HG02678 (cell line): ENCODE data around the gene CACNB3.

Experiments
- ATAC-seq: cut with Tn5 transposase; IDR thresholded peaks from one replicate; pipeline ENCODE4 v1.9.1; 2021; ENCODE audit warnings: mild to moderate bottlenecking, moderate library complexity; ENCODE audit not compliant: unreplicated experiment

Gene CACNB3

DNA sequence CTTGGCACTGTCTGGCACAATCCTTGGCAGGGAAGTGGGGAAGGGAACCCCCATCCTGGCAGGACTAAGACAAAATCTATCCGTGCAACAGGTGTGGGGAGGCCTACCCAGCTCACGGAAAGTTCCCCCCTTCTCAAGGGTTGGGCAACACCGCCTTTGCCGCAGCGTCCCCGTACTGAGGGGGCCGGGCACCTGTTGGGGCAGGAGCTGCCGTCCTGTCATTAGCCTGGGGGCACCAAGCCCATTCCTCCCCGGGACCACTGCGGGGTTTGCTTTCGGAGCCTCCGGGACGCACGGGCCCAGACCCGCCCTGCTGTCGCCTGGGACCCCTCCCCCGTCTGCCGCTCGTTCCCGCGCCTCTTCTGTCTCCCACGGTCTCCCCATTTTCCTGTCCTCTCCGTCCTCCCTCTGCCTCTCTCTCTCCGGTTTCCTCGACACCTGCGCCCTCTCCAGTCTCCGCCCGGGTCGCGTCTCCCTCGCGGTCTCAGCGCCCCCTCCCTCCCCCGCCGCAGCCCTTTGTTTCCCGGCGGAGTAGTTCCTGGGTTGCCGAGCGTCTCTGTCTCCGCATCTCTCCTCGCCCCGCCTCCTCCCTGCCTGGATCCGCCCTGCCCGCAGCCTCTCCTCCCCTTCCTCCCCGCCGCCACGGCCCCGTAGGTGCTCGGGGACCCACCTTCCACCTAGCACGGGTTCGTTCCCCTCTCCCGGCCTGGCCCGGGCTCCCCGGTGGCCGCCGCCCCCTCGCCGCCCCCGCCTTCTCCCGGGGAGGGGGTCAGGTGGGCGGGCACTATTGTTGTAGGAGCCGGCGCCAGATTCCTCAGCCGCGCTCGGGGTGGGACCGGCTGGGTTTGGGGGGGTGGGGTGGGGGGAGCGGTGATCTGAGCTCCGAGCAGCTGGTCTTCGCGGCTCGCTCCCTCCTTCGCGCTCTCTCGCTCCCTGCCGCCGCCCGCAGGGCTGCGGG lies at the start of gene CACNB3:
CACNB3 (plus strand) TSS at position 624 of the 958 bp plus-strand sequence. CDS start 434 bp downstream, outside the sequence.
- no peak for ATAC-seq

DNA sequence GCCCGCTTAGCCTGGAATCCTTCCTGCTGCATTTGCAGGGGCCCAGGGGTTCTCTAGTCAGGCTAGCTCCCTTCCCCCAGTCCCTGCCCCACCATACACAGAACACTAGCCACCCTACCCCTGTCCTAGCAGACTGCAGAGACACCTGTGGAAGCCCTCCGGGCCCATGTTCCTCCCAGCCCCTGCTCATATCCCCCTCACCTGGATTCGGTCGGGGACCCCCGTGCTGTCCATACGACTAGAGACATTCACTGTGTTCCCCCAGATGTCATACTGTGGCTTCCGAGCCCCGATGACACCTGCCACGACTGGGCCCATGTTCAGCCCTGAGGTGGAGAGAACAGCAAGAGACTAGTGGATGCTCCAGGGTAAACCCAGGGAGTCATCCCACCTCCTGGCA lies 49.6 kb upstream of the CACNB3 start:
- ATAC-seq, result no peak

DNA sequence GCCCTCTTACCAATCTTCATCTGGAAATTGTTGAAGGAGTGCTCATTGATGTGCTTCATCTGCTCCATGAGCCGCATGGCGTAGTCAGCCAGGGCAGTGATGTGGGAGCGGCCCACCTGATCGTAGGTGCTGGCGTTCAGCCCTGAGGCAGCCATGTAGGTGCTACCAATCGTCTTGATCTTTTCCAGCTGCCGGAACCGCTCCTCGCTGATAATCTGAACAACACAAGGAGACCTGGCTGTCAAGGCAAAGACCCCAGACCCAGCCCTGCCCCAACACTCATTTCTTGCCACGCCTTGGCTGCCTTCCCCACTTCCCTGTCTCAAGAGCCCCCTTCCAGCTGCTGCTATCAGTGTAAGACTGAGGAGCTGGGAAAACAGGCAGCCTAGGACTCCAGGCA lies 47.5 kb upstream of the CACNB3 start:
- no peak for ATAC-seq

DNA sequence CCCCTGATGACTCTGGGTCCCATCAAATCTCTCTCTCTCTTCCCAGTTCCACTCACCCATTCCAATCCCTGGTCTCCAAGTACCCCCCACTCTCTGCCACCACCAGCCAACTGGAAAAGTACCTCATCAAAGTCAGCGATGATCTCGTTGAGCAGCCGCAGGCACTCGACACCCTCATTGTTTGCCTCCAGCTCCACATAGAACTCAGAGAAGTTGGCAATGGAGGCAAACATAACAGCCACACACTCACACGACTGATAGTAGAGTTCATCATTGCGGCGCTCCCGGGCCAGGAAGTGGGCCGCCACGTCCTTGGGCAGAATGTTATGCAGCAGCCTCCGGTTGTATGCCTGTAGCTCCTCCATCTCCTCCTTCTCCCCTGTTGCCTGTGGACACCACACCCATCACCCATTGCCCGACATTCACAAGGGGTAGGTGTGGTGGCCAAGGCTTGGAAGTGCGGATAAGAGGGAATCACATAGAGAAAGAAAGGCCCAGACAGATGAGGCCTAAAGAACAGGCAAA lies 46.6 kb upstream of the CACNB3 start:
- ATAC-seq, result no peak

DNA sequence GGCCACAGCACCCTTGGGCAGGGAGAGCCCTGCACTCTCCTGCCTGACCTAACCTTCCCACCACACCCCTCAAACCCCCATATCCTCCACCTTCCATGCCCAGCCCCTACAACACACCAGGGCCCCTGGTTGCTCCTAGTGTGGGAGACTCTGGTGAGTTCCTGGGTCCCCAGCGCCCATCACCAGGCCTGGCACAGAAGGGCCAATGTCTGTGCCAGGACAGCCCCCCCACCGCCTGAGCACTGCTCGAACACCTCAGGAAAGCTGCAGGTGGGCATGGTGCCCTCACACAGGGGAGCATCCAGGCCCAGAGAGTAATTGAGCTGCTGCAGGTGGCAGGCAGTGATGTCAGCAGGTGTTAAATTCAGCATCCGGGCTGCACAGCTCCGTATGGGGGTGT lies 44.6 kb upstream of the CACNB3 start:
- no peak for ATAC-seq

DNA sequence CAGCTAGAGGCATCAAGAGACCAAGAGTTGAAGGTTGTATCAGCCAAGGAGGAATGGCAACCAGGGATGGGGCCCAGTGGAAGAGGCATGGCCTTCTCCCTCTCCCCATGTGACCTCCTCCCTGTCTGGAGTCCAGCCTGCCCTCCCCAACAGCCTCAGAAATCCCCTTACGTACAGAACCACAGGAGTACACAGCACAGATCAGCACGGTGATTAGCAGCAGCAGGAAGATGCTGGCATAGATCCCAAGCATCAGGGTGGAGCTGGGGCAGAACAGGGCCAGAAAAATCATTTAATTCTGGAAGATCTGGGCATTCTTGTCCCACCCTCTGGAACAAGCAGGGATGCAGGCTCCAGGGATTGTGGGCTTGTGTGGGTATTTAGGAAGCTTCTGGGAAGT lies 43.8 kb upstream of the CACNB3 start:
- no peak for ATAC-seq

DNA sequence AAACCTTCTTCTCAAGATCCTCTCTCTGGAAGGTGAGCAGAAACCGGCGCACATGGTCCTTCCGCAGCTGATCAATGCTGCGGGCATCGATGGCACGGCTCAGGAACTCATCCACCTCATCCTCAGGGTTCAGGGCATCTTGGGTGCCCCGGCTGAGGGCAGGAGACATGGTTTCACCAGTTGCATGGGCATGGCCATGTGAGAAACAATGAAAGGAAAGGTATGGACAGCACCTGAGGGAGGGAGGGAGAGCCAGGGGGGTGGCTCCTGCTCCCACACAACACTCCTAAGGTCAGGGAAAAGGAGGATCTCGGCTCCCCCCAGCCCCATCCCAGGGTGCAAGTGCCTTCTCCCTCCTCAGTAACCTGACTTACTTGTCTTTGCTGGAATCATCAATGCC lies 43.0 kb upstream of the CACNB3 start:
- no peak for ATAC-seq

DNA sequence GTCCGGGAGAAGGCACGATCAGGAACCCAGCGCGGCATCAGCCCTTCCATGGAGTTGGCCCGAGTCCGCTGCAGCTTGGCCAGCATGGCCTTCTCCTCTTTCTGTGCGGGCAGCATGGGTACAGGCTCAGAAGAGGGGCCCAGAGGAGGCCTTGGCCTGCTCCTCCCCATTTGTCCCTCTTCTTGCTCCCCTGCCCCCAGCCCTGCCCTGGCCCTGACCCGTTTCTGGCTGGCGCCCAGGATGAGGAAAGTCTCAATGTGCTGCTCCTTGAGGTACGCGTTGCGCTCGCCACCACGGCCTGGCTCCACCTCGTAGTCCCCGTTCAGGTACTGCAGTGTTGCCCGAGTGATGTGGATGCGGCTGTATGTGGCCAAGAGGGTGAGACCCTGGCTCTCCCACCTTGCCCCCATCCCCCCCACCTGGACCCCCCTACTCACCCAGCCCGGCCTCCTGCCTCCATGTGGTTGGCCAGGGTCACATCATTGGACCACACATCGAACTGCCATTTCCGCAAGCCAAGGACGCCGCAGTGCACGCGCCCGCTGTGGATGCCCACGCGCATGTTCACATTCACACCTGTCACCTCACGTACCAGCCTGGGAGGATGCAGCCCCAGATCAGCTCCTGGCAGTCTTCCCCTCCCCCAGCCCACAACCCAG lies 42.2 kb upstream of the CACNB3 start:
- ATAC-seq, result no peak

DNA sequence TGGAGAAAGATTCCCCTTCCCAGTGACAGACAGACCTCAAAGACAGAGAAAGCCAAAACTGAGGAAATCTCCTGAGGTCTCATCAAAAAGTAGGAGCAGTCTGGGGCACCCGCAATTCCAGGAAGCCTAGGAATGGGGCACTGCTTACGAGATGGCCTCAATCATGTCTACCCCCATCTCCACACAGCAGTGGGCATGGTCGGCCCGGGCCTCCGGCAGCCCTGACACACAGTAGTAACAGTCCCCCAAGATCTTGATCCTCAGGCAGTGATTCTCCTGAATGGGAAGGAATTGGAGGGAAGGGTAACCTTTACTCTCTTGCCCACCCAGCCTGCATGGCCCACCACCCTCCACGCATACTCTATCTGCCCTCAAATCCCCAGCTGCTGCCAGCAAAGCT lies 41.3 kb upstream of the CACNB3 start:
- ATAC-seq, result no peak

DNA sequence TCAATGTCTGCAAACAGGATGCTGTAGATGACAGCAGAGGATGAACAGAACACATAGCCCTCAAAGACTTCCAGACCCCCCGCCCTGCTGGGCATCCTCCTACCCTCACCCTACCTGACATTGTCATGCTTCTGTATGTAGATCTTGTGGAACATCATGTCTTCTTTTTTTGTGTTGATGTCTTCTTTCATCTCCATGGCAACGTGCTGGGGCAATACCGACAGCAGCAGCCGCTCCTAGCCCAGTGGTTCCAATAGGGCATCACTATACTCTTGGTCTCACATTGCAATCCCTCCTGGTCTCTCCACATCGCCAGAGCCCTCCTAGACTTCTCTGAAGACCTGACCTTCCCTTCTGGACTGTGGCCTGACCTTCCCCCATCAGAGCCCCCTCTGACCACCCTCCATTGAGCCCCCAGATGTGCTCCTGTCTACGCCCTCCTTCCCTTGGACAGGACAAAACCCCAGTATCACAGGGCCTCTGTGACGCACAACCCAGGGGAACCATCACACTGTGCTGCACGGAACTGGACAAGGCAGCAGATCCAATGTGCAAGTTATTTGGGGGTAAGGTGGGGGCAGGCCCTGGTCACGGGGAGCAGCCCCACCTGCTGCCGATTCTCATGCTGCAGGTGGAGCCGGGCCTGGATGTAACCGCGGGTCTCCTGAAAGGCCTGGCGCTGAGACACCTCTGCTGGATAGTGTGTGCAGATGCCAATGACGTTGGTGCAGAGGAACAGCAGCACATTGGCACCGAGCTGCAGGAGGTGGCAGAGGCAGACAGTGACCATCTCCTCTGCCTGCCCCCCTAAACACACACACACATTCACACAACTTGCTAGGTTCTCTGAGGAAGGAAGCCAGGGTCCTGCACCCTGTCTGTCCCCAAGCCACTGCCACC lies 40.5 kb upstream of the CACNB3 start:
- ATAC-seq, result no peak

DNA sequence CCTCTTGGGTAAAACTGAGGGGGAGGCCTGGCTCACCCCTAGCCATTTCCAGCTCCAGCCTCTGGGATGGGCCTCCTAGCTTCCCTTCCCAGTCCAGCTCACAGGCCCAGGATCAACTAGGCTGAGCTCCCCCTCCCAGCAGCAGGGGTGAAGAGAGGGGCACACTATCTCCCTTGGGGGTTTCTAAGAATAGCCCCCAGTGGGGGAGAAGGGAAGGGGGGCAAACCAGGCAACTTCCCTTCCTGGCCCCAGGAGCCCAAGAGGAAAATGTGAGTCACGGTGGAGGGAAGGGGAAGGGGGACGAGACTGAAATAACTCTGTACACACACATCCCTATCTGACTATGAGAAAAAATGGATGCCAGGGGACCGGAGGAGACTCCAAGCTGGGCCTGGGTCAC lies 38.4 kb upstream of the CACNB3 start:
- ATAC-seq, result no peak

DNA sequence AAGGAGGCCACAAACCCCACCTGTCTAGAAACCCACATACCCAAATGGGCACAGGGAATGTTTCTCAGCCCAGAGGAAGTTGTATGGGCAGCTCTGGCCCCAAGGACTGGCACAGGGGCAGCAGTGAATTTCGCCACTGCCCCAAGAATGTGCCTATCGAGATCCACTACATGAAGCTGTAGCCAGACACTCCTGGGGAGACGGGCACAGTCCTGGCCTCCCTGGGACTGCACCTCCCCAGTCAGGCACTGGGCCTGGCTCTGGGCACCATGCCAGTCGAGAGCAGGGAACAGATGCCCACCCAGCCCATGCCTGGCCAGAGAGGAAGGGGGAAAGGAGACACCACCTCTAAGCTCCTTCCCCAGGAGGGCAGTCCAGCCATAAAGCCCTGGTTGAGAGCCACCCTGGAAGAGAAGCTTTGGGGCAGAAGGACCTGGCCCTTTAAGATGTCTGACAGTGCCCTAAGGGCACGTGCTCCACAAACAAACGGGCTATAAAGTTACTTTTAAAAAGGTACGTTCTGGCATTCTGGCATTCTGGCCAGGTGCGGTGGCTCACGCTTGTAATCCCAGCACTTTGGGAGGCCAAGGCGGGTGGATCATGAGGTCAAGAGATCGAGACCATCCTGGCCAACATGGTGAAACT lies 37.8 kb upstream of the CACNB3 start:
- no peak for ATAC-seq

DNA sequence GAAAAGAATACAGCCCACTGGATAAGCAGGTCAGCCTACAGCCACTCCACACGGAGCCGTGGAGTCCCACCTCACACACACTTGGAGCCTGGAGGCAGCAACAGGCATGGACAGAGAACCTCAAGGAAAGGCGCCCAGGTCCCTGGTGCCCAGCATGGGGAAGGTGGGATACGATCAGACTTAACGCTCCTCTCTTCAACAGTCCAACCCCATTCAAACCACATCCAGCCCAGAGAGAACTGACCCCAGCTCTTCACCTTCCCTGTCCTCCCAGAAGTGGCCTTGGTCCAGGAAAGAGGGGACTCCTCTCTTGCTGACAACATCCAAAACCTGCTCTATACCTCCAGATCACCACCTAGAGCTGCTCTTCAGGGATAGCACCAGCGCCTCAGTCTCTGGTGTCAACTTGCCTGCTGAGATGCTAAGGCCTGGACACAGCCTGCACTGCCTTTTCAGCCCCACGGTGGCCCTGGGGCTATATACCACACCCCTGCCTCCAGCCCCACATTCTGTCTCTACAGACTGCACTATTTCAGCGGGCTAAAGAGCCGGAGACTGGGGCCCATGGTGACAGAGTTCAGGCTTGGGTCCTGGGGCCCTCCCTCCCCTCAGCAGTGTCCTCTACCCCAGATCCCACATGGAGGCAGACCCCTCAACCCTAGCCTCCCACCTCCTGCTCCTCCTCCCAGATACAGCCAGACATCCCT lies 36.4 kb upstream of the CACNB3 start:
- ATAC-seq, result no peak

DNA sequence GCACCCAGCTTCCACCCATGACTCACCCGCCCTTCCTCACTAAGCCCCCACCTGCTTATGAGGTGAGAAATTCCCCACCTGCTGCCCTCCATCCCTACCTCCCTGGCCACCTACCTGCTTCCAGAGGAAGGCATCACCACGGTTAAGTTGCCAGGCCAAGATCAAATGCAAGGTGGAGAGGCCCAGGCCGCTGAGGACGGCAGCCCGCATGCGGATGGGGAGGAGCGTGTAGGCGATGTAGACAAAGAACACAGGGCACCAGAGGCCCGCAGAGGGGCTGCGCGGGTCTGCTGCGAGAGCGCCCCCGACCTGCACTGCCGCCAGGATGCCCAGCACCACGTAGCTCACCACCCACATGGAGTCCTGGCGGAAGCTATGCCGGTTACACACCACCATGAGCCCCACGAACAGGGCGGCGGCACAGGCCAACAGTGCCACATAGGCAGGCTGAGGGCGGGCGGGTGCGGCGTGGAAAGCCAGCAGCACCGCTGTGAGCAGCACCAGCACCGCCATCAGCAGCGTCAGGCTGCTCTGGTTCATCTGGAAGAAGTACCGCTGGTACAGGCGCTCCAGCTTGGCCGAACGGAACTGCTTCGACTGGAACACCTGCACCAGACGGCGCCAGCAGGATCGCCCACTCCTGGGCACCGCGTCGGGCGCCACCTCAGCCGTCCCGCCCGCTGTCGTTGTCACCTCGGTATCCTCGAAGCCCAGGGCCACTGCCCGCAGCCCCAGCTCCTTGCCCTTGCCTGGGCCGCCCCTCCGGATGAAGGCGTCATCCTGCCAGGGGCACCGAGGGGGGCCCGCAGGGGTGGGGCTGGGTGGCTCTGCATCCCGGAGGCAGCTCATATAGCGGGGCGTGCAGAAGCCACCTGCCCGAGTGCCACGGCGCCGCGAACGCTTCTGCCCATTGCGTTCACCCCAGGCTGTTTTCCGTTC lies 35.6 kb upstream of the CACNB3 start:
- no peak for ATAC-seq

DNA sequence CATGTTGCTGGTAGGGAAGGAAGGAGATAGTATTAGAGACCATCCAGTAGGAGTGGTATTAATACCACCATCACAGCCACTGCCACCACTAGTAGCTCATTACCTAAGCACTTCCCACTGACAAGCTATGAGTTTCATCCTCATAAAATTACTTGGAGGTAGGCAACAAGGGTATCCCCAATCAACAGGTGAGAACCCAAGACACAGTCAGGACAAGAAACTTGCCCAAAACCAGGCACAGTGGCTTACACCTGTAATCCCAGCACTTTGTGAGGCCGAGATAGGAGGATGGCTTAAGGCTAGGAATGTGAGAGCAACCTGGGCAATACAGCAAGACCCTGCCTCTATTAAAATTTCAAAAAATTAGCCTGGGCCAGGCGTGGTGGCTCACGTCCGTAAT lies 34.9 kb upstream of the CACNB3 start:
- no peak for ATAC-seq

DNA sequence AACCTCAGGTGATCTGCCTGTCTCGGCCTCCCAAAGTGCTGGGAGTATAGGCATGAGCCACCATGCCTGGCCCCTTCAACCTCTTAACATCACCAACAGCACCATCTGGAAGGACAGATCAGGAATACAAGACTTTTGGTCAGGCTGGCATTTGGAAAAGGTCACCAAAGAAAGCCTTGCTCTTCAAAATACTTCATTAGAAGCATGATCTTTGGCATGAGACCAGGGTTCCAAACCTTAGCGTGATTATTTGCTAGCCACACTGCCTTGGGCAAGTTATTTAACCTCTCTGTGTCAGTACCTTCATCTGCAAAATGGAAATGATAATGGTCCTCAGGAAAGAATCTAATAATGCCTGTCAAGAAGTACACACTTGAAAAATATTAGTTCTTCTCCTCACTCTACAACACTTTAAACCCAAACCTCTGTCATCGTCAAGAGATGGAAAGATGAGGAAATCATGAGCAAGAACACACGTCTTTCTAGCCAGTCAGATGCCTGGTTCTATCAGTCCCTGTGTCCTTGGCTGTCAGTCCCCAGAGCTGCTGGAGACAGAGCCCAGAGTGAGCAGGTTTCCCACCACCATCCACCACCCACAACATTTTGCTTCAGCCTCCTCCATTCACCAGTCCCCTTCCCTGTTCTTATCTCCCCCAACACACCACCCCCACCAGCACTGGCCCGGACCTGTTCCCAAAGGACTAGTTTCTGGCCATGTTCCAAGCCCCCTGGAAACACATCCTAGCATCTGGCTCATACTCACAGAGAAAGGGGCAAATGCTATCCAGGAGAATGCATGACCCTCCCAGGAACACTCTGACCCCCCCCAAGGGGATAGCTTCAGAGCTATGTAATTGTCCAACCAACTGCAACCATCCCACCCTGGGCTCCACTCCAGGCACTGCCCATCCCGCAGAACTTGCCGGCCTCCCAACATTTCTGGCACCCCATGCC lies 31.4 kb upstream of the CACNB3 start:
- no peak for ATAC-seq

DNA sequence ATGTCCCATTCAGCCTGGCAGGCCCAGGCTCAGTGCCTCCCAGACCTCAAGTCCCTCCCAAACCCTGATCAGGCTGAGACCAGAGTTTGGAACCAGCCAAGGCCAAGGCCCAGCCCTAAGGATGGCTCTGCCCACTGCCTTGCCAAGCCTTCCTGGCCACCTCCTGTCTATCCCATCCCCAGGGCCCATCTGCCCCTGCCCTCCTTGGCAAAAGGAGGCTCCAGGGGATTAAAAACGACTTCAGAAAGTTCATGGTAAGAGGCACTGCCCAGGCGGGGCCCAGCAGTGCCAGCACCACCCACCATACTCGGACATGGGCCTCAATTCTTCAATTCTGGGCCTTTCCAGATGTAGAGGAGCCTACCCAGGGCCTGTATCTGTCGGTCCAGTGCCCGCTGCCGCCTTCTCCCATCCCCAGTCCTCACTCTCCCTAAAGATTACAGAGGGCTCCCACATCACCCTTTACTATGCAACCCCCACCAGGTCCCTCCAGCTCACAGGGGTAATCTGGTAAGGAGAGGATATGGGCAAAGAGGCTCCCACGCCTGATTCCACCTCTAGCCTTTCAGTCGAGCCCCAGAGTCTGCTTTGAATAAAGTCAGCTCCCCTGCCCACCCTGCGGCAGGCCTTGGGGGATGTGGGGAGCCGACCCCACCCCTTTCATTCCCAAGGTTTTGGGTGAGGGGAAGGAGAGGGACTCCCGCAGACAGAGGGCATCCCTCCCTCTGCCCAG lies 30.3 kb upstream of the CACNB3 start:
- no peak for ATAC-seq
